OCI-M1 (cell line): ENCODE results near the gene ZNF343.
A peak's percentile ranks its signal among the peaks of the same experiment; 100 is the strongest.
"Not testable (repeated sequence)": the region's sequence is repeated elsewhere in the genome, so short reads cannot be mapped to it uniquely, and the experiment has no call there.

Experiments used
- DNase-seq: peaks from one replicate; lab custom pipeline; 2025; lab: John Stamatoyannopoulos, UW

The ZNF343 gene

GRCh38 chr20:2508631-2509467 lies at the start of gene ZNF343:
TSS of gene ZNF343 (minus strand) at chr20:2508915. CDS start at chr20:2493895, 15,020 bp downstream.
- DNase-seq: peak; percentile 94

DNA sequence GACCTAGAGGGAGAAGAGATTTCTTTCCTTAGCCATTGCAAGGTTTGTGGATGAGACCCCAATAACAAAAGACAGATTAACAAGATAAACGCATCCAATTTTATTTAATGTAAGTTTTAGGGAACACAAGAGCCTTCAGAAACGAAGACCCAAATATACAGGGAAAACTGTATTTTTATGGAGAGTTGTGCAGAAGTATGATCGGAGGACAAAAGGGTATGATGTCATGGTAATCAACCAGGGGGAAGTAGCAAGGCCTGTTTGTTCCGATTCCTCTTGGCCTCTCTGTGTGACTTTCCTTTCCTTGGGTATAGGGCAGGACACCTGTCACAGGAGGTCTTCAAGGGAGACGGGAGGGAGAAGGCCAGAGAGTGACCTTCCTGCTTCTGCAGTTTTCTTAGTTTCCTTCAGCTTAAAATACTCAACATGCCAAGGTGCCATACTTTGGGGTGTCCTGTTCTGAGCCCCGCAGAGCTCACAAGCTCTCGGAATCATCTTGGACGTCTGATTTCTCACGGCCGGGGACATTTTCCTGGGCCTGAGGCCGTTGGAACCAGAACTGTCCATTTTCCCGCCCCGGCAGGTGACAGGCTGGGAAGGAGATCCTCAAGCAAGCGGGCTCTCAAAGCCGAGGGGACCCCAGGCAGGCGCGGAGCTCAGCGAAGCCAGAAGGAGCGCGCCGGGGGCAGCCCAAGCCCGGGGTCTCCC lies 49.3 kb upstream of the ZNF343 start:
- no peak for DNase-seq

GRCh38 chr20:2545594-2545993 lies 36.9 kb upstream of the ZNF343 start:
- no peak for DNase-seq

DNA sequence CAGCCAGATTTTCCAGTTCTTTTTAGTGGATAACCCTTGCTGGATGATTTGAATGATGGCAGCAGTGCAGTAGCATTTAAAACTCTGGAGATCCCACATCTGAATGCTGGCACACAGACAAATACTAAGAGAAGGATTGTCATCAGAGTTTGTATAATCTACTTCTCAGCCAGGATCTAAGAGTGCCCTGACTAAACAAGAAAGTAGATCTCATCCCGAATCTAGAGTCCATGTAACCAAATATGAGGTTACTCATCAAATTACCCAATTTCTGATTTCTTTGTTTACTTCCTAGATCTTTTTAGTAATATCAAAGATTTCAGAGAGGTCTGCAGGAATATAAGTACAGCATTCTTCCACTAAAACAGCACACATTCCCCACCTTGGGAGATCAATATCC lies 35.5 kb upstream of the ZNF343 start:
- DNase-seq: no peak

- DNase-seq: no peak
These were observed 33.6 kb upstream of the ZNF343 start for GRCh38 chr20:2542361-2542760.

GRCh38 chr20:2541940-2542339 lies 33.2 kb upstream of the ZNF343 start:
- DNase-seq: no peak

GRCh38 chr20:2538931-2539720 lies 30.4 kb upstream of the ZNF343 start:
- DNase-seq: no peak

GRCh38 chr20:2538356-2538755 lies 29.6 kb upstream of the ZNF343 start:
- no peak for DNase-seq

DNA sequence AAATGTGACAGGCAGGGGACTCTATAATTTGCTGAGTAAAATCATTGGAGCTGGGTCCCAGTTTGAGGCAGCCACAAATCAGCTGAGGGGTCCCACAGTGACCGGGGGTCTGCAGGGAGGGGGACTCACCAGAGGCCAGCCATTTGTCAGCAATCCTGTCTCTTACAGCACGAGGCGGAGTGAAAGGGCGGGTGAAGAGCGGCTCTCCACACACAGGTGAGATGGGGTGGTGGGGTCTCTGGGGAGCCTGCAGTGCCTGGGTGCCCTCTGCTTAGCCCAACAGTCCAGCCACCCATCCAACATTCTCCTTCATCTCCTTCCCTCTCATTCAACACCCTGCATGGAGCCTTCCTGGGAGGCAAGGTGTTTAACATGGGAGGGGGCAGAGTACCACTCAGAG lies 28.4 kb upstream of the ZNF343 start:
- DNase-seq: no peak

DNA sequence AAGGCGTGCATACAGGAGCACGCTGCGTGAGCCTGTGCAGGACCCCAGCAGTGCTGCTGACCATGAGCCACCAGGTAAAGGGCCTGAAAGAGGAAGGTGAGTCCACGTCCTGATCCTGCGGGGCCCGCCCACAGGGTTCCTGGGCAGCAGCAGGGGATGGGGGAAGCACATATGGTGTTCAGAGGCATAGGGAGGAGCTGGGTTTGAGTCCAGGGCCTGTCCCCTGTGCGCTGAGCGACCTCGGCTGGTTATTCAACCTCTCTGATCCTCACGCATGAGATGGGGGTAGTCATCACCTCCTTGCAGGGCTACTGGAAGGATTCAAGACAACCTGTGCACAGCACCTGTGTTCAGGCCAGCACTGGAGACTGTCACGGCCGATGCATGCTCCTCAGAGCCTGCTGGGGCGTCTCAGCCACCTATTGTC lies 27.9 kb upstream of the ZNF343 start, which contains the start of gene TMC2:
Gene TMC2 (plus strand): TSS at position 14 of the 427 bp plus-strand sequence. CDS start 49 bp downstream, at position 63.
- no peak for DNase-seq

GRCh38 chr20:2535711-2536559 lies 27.2 kb upstream of the ZNF343 start:
- no peak for DNase-seq

GRCh38 chr20:2533118-2533517 lies 24.4 kb upstream of the ZNF343 start:
- DNase-seq: no peak

GRCh38 chr20:2528671-2529271 lies 20.1 kb upstream of the ZNF343 start:
- DNase-seq: no peak

- DNase-seq: no peak
These were observed 19.0 kb upstream of the ZNF343 start for GRCh38 chr20:2527762-2528161.

DNA sequence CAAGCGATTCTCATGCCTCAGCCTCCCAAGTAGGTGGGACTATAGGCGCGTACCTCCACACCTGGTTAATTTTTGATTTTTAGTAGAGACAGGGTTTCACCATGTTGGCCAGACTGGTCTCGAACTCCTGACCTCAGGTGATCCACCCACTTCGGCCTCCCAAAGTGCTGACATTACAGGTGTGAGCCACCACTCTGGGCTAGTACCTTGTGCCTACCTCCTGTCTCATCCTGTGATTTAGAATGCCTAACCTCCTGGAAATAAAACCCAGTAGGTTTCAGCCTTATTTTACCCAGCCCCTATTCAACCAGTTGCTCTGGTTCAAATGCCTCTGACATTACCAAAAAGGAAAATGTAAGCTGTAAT lies 17.5 kb upstream of the ZNF343 start:
- not testable (repeated sequence) for DNase-seq

- DNase-seq: no peak
These were observed 16.2 kb upstream of the ZNF343 start for GRCh38 chr20:2524709-2525506.

GRCh38 chr20:2523919-2524708 lies 15.4 kb upstream of the ZNF343 start:
- peak; percentile 95 for DNase-seq

DNA sequence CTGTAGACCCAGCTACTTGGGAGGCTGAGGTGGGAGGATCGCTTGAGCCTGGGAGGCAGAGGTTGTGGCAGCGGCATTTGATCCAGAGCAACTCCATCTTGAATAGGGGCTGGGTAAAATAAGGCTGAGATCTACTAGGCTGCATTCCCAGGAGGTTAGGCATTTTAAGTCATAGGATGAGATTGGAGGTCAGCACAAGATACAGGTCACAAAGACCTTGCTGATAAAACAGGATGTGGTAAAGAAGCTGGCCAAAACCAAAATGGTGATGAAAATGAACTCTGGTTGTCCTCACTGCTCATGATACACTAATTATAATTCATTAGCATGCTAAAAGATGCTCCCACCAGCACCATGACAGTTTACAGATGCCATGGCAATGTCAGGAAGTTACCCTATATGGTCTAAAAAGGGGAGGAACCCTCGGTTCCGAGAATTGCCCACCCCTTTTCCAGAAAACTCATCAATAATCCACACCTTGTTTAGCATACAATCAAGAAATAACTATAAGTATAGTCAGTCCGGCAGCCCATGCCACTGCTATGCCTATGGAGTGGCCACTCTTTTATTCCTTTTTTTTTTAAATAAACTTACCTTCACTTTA lies 14.2 kb upstream of the ZNF343 start:
- DNase-seq: peak; percentile 84
